Activated CD8-positive, alpha-beta T cell treated with anti-CD3 and anti-CD28 coated beads for 36 hours (primary cell): ENCODE data around the gene NTRK1. TPM values are rescaled to one million over a fixed set of nuclear protein-coding genes. Genes with fewer than 3 reads are reported as not detected.

Experiments used
- ATAC-seq: fragments of 200-7000 bp; cut with Tn5 transposase; one replicate; pipeline ENCODE4 v1.10.0; 2021; ENCODE audit warnings: mild to moderate bottlenecking, moderate library complexity
- CTCF ChIA-PET: fragments of 350-600 bp; sonication (Branson Sonifier 250); formaldehyde crosslinking; loops from one replicate; lab custom pipeline; 2021; ENCODE audit warnings: antibody characterized with exemption; lab: Charles Lee
- POLR2A ChIA-PET: fragments of 350-600 bp; sonication (Branson Sonifier 250); formaldehyde crosslinking; loops from one replicate; lab custom pipeline; 2021; ENCODE audit warnings: antibody characterized with exemption; lab: Charles Lee
- DNase-seq: peaks from one replicate; pipeline ENCODE4 v3.0.0-alpha.2; 2020
- H3K27ac Mint-ChIP-seq: one replicate; pipeline ENCODE4 v1.8.0; 2021; ENCODE audit warnings: mild to moderate bottlenecking, mixed read lengths
- H3K27me3 Mint-ChIP-seq: one replicate; pipeline ENCODE4 v1.8.0; 2021; ENCODE audit warnings: mixed read lengths
- H3K36me3 Mint-ChIP-seq: one replicate; pipeline ENCODE4 v1.8.0; 2021; ENCODE audit warnings: low read depth, mixed read lengths
- H3K4me1 Mint-ChIP-seq: one replicate; pipeline ENCODE4 v1.8.0; 2021; ENCODE audit warnings: low read depth, mixed read lengths
- H3K4me3 Mint-ChIP-seq: one replicate; pipeline ENCODE4 v1.8.0; 2021; ENCODE audit warnings: mild to moderate bottlenecking, moderate library complexity, mixed read lengths
- H3K9me3 Mint-ChIP-seq: one replicate; pipeline ENCODE4 v1.8.0; 2021; ENCODE audit warnings: mixed read lengths
- CTCF ChIP-seq: fragments of 200-600 bp; IDR thresholded peaks from one replicate; pipeline ENCODE4 v1.8.0; 2022; ENCODE audit warnings: antibody characterized with exemption, mild to moderate bottlenecking
- intact Hi-C: fragments of 100-400 bp; cut with micrococcal nuclease; formaldehyde crosslinking; loops from one replicate; pipeline ENCODE4 v1.10.0; 2022
- total RNA-seq, 2 experiments: library from RNA; stranded (reverse); gene quantifications; one replicate each; pipeline ENCODE4 v1.2.3, GENCODE V29; 2021

The NTRK1 gene
- 10 to 100 TPM; 23.5 to 25.9 TPM for total RNA-seq

DNA sequence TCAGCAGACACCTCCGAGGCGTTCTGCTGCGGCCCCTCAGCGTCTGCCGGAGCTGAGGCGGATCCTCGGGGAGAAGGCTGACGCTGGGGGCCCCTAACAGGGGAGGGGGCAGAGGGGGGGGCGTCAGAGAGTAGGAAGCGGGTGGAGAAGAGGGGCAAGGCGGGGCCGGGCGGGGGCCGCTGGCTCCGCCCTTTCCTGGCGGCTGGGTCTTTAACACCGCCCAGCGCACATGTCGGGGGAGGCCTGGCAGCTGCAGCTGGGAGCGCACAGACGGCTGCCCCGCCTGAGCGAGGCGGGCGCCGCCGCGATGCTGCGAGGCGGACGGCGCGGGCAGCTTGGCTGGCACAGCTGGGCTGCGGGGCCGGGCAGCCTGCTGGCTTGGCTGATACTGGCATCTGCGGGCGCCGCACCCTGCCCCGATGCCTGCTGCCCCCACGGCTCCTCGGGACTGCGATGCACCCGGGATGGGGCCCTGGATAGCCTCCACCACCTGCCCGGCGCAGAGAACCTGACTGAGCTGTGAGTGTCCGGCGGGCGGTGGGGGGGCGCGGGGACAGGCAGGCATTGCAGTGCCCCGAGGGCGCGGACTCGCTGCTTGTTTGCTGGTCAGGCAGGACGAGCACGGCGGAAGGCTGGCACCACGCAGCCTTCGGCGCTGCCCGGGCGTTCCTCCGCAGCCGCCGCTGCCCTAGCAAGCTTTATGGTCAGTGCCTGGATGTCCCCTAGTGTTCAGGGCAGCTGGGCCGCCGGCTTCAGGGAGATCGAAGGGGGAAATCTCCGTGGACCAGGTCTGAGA lies at the start of gene NTRK1:
TSS of gene NTRK1 (plus strand) at position 238 of the 796 bp plus-strand sequence. CDS start at position 308, 70 bp downstream.
- no peaks in the 10 kb centered on the region for H3K36me3 Mint-ChIP-seq
- peaks cover 58% of the 10 kb centered on the region for H3K27me3 Mint-ChIP-seq
- ChIA-PET CTCF (interaction anchor here (0.7 to 13.5 kb wide), 36 partner anchors 9 to 327 kb away, joined by 3 to 273 read pairs (median 10); partner anchors contain the start of genes ISG20L2, METTL25B and SH2D2A), POLR2A (interaction anchor here (0.6 to 4.1 kb wide), 20 partner anchors 11 to 134 kb away, joined by 3 to 20 read pairs (median 4); partner anchors contain the start of genes ISG20L2, METTL25B and SH2D2A)
- no peak for TF ChIP-seq CTCF
- H3K4me3 Mint-ChIP-seq = peak within 1 kb of the TSS; percentile 74
- ATAC-seq (peak; percentile 67), DNase-seq (peak; percentile 75)
- no peak within 1 kb of the TSS for H3K27ac Mint-ChIP-seq
- peaks cover 49% of the 10 kb centered on the region for H3K4me1 Mint-ChIP-seq
- intact Hi-C loops = loop anchor here (5.0 kb wide), 2 partner anchors 44 to 134 kb away; partner anchors contain the start of genes ISG20L2, METTL25B and SH2D2A
- no peaks in the 10 kb centered on the region for H3K9me3 Mint-ChIP-seq

GRCh38 chr1:156811168-156811567 lies 49.5 kb upstream of the NTRK1 start:
- no peak for TF ChIP-seq CTCF
- H3K4me1 Mint-ChIP-seq = peaks cover 64% of the 10 kb centered on the region
- ChIA-PET POLR2A (interaction anchor here (1.1 to 3.3 kb wide), 5 partner anchors 7 to 28 kb away, joined by 3 to 21 read pairs (median 4); no protein-coding TSS in a partner anchor), CTCF (interaction anchor here (1.1 to 12.8 kb wide), 2 partner anchors 49 to 85 kb away, joined by 4 to 121 read pairs; partner anchors contain the start of genes INSRR and NTRK1)
- no peak for DNase-seq
- peaks cover 98% of the 10 kb centered on the region for H3K36me3 Mint-ChIP-seq
- no peaks in the 10 kb centered on the region for H3K9me3 Mint-ChIP-seq
- intact Hi-C loops = loop anchor here (5.0 kb wide), 1 partner anchor 84 kb away; the partner anchor contains the start of genes ISG20L2 and METTL25B
- H3K27me3 Mint-ChIP-seq = no peaks in the 10 kb centered on the region
- no peak for ATAC-seq
- H3K27ac Mint-ChIP-seq = peak overlapping the region; percentile 99
- H3K4me3 Mint-ChIP-seq = peak overlapping the region; percentile 94

- ATAC-seq (no peak), DNase-seq (no peak)
- Mint-ChIP-seq H3K27ac (peak overlapping the region; percentile 99), H3K36me3 (peaks cover 91% of the 10 kb centered on the region), H3K4me1 (peaks cover 61% of the 10 kb centered on the region), H3K4me3 (peak overlapping the region; percentile 94), H3K9me3 (no peaks in the 10 kb centered on the region), H3K27me3 (no peaks in the 10 kb centered on the region)
- intact Hi-C loops = loop anchor here (5.0 kb wide), 1 partner anchor 85 kb away; the partner anchor contains the start of genes ISG20L2 and METTL25B
- ChIA-PET POLR2A (interaction anchor here (0.9 to 3.3 kb wide), 5 partner anchors 9 to 45 kb away, joined by 3 to 21 read pairs (median 4); partner anchors contain the start of gene PRCC), CTCF (interaction anchor here (0.8 to 12.8 kb wide), 9 partner anchors 12 to 123 kb away, joined by 3 to 121 read pairs (median 6); partner anchors contain the start of genes INSRR and NTRK1)
- TF ChIP-seq CTCF = no peak
Measured at GRCh38 chr1:156812293-156812990, 48.2 kb upstream of the NTRK1 start.

DNA sequence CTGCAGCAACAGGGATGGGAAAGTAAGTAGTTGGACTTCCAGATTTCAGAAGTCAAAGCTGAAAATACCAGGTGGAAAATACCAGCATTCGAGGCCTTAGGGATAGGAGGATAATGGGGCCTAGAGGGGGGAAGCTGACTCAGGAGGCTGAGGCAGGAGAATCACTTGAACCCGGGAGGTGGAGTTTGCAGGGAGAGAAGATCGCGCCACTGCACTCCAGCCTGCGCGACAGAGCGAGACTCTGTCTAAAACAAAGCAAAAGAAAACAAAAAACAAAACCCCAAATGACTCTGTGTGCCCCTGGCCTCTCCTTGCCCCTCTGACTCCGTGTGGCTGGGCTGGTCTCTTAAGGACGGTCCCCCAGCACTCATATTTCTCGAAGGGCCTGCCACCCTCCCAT lies 47.4 kb upstream of the NTRK1 start:
- ATAC-seq (no peak), DNase-seq (no peak)
- ChIA-PET CTCF (interaction anchor here (0.8 to 12.8 kb wide), 9 partner anchors 12 to 87 kb away, joined by 3 to 121 read pairs (median 6); partner anchors contain the start of genes INSRR and NTRK1), POLR2A (interaction anchor here (0.6 to 3.3 kb wide), 7 partner anchors 9 to 401 kb away, joined by 3 to 21 read pairs (median 4); partner anchors contain the start of genes NTRK1 and PRCC)
- Mint-ChIP-seq H3K27me3 (no peaks in the 10 kb centered on the region), H3K27ac (peak overlapping the region; percentile 99), H3K4me3 (peak overlapping the region; percentile 94), H3K4me1 (peaks cover 59% of the 10 kb centered on the region), H3K36me3 (peaks cover 82% of the 10 kb centered on the region), H3K9me3 (no peaks in the 10 kb centered on the region)
- intact Hi-C loops = loop anchor here (5.0 kb wide), 1 partner anchor 86 kb away; the partner anchor contains the start of genes ISG20L2 and METTL25B
- no peak for TF ChIP-seq CTCF
